Measurements from ENCODE around the gene INTS15. TPM values are rescaled to one million over a fixed set of nuclear protein-coding genes. Genes with fewer than 3 reads are reported as not detected.

Gene INTS15
- total RNA-seq, 1 donor from 2014 or later: 26.2 TPM

DNA sequence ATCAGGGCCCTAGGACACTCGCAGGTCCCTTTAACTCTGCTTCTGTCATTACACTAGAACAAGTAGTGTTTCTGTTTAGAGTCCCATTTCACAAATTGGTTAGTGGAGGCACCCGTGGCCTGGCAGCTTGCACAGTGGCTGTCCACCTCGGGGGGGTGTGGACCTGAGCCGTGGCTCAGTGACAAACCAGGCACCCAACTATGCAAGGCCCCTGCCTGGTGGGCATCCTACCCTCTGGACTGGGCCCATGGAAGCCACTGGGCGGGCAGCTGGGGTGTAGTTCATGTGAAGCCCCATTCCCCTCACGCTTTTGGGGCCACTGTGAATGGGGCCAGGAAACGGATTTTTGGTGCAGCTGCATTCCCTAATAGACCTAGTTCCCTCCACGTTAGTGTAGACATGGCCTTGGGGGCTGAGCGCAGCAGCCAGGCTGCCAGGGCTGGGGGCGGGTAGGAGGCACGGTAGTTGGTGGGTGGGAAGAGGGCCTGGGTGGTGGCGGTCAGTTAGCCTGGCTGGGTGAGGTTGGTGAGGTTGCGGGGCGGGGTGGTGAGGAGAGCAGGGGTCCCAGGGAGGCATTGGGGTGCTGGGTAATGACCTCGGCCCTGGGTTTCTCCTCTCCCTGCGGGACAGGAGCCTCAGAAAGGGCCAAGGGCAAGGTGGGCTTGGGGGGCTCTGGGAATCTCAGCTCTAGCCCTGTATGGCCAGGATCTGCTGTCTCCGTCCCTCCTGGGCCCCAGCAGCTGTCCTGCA, 66.0 kb downstream of the INTS15 start:
- no peak for DNase-seq (ENCODE audit: low read depth)

DNA sequence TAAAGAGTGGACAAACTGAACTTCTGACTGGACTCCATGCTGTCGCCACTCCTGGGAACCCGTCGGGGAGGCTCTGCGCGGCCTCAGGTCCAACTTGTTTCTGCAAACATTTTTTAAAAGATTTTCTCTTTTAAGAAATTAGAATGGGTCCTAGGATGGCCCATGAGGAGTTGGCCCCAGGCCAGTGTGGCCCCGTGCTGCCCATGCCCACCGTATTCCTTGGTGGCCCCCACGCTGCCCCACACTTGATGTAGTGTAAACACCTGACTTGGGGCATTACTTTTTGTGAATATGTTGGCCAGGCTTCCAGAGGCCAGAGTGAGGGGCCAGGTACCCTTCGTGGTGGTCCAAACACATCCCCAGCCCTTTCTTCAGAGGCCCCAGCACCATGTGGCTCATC, 66.6 kb downstream of the INTS15 start:
- no peak for DNase-seq (ENCODE audit: low read depth)

Other genes with a start within 250 kb of the INTS15 start
- 25.2 and 42.1 TPM in 2 replicates for gene FAM220A, start 241.1 kb upstream of the INTS15 start, total RNA-seq
- 91.0 and 105 TPM in 2 replicates for gene RAC1, start 215.5 kb upstream of the INTS15 start, total RNA-seq
- 27.7 and 31.3 TPM in 2 replicates for gene DAGLB, start 142.1 kb upstream of the INTS15 start, total RNA-seq
- 184 and 240 TPM in 2 replicates for gene KDELR2, start 105.9 kb upstream of the INTS15 start, total RNA-seq
- gene GRID2IP, start 38.6 kb upstream of the INTS15 start, total RNA-seq: 0.27 TPM in 1 of 2 replicates, not detected in the other
- gene ZDHHC4, start 12.6 kb upstream of the INTS15 start, total RNA-seq: 84.3 and 103 TPM in 2 replicates
- 1.0 and 1.9 TPM in 2 replicates for gene ZNF853, start 25.6 kb downstream of the INTS15 start, total RNA-seq
- gene ZNF316, start 47.3 kb downstream of the INTS15 start, total RNA-seq: 33.7 and 40.8 TPM in 2 replicates
- gene ZNF12, start 116.9 kb downstream of the INTS15 start, total RNA-seq: 21.7 and 26.5 TPM in 2 replicates
- gene RSPH10B2, start 164.1 kb downstream of the INTS15 start, total RNA-seq: 0.29 and 0.31 TPM in 2 replicates
- 22.8 and 37.5 TPM in 2 replicates for gene CCZ1B, start 236.3 kb downstream of the INTS15 start, total RNA-seq